ENCODE measurements around the gene SCN3B. TPM values are rescaled to one million over a fixed set of nuclear protein-coding genes. Genes with fewer than 3 reads are reported as not detected.

Gene SCN3B
- total and polyA plus RNA-seq, 4 donors = 0.05 to 0.17 (median 0.05) TPM; not detected in 1

DNA sequence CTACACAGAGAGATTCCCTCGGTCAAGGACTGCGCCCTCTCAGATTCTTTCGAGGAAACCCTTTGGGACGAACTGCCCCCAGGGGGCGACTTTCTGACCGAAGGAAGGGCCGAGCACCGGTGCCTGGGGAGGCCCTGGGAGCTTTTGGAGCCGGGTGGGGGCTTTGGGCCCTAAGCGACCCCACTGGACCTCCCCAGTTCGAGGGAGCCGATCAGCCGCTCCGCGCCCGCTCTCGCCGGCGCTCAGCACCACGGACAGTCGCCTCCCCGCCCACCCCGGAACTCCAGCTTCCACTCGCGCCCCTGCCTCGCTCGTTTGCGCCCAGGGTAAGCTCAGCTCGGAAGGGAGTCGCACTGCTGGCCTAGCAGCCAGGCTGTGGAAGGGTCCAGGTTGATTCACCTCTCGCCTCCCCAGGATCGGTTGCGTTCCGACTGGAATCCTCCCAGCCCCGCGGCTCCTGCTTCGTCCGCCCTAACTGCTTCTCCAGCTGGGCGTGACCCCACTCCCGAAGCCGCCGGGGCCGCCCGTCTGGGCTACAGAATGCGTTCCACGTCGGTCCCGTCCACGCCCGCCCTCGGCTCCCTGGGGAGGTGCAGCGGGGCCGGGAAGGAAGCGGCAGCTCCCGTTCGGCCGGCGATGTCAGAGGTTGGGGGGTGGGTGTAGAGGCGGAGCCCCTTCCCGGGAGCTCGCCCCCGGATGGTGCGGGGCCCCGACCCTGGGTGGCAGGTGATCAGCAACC is 428 bp downstream of the SCN3B start:
- Histone ChIP-seq H3K9ac (ENCODE audit: low read depth in 1 of 2, low read length in 2 of 2) (no peak overlapping the region), H3K4me1 (ENCODE audit: control insufficient read depth in 4 of 4, insufficient read depth in 4 of 4, low read length in 3 of 4) (peaks cover 9 to 14% (median 11%) of the 10 kb centered on the region in 4 donors), H3K27me3 (ENCODE audit: control insufficient read depth in 4 of 4, insufficient read depth in 4 of 4, low read length in 3 of 4) (peaks cover 0 to 12% (median 8%) of the 10 kb centered on the region in 4 donors), H3K27ac (ENCODE audit: low read depth in 1 of 2, low read length in 2 of 2) (no peak overlapping the region), H3K36me3 (ENCODE audit: control insufficient read depth in 4 of 4, insufficient read depth in 3 of 4, low read depth in 1 of 4, low read length in 3 of 4) (no peaks in the 10 kb centered on the region), H3K9me3 (ENCODE audit: control insufficient read depth in 4 of 4, low read length in 3 of 4) (peaks cover 0 to 5% (median 0%) of the 10 kb centered on the region in 4 donors), H3K4me3 (ENCODE audit: low read depth in 1 of 3, low read length in 3 of 3) (peak overlapping the region in 2 of 3 donors; percentile 4 to 56)
- WGBS = 2% methylated on average over 64 of the region's 64 CpGs
- TF ChIP-seq TAF1 (conservative IDR thresholded peaks at IDR 0.05) (no peak), YY1 (IDR thresholded peaks at IDR 0.05) (no peak)
- TF ChIP-seq, protein P1, sequence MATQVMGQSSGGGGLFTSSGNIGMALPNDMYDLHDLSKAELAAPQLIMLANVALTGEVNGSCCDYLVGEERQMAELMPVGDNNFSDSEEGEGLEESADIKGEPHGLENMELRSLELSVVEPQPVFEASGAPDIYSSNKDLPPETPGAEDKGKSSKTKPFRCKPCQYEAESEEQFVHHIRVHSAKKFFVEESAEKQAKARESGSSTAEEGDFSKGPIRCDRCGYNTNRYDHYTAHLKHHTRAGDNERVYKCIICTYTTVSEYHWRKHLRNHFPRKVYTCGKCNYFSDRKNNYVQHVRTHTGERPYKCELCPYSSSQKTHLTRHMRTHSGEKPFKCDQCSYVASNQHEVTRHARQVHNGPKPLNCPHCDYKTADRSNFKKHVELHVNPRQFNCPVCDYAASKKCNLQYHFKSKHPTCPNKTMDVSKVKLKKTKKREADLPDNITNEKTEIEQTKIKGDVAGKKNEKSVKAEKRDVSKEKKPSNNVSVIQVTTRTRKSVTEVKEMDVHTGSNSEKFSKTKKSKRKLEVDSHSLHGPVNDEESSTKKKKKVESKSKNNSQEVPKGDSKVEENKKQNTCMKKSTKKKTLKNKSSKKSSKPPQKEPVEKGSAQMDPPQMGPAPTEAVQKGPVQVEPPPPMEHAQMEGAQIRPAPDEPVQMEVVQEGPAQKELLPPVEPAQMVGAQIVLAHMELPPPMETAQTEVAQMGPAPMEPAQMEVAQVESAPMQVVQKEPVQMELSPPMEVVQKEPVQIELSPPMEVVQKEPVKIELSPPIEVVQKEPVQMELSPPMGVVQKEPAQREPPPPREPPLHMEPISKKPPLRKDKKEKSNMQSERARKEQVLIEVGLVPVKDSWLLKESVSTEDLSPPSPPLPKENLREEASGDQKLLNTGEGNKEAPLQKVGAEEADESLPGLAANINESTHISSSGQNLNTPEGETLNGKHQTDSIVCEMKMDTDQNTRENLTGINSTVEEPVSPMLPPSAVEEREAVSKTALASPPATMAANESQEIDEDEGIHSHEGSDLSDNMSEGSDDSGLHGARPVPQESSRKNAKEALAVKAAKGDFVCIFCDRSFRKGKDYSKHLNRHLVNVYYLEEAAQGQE (IDR thresholded peaks at IDR 0.05) = peak; percentile 97
- DNase-seq (ENCODE audit: low spot score) = peak; percentile 45

DNA sequence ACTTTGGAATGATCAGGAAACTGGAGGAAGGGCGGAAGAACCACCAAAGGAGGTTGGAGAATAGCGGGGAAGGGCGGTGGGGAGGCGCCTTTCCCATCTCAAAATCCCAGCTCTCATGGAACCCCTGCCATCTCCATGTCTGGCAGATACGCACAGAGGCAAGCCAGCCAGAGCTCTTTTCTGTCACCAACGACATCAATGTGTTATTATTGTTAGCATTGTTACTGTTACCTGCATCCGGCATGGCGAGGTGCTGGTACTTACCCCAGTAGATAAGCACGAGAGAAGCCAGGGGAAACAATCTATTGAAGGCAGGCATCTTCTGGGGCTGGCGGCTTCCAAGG is 969 bp downstream of the SCN3B start:
- TF ChIP-seq, protein P1 (IDR thresholded peaks at IDR 0.05) = no peak
- no peak for TF ChIP-seq SP1 (IDR thresholded peaks at IDR 0.05)
- TF ChIP-seq GABPA (IDR thresholded peaks at IDR 0.05 in 1 of 2, conservative IDR thresholded peaks at IDR 0.05 in 1 of 2) = no peak
- TF ChIP-seq EGR1 (IDR thresholded peaks at IDR 0.05; ENCODE audit: low read depth in 2 of 2) = no peak
- TF ChIP-seq, protein P2, sequence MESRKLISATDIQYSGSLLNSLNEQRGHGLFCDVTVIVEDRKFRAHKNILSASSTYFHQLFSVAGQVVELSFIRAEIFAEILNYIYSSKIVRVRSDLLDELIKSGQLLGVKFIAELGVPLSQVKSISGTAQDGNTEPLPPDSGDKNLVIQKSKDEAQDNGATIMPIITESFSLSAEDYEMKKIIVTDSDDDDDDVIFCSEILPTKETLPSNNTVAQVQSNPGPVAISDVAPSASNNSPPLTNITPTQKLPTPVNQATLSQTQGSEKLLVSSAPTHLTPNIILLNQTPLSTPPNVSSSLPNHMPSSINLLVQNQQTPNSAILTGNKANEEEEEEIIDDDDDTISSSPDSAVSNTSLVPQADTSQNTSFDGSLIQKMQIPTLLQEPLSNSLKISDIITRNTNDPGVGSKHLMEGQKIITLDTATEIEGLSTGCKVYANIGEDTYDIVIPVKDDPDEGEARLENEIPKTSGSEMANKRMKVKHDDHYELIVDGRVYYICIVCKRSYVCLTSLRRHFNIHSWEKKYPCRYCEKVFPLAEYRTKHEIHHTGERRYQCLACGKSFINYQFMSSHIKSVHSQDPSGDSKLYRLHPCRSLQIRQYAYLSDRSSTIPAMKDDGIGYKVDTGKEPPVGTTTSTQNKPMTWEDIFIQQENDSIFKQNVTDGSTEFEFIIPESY (IDR thresholded peaks at IDR 0.05) = no peak
- TF ChIP-seq RXRA (IDR thresholded peaks at IDR 0.05) = no peak
- no peak for TF ChIP-seq FOXA1 (IDR thresholded peaks at IDR 0.05)
- TF ChIP-seq HNF4A (conservative IDR thresholded peaks at IDR 0.05) = no peak
- TF ChIP-seq, protein P3, sequence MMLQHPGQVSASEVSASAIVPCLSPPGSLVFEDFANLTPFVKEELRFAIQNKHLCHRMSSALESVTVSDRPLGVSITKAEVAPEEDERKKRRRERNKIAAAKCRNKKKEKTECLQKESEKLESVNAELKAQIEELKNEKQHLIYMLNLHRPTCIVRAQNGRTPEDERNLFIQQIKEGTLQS (IDR thresholded peaks at IDR 0.05) = no peak
- no peak for TF ChIP-seq YY1 (IDR thresholded peaks at IDR 0.05)
- no peak for TF ChIP-seq RAD21 (IDR thresholded peaks at IDR 0.05)
- no peak for TF ChIP-seq TAF1 (conservative IDR thresholded peaks at IDR 0.05)
- no peak for TF ChIP-seq FOXA2 (IDR thresholded peaks at IDR 0.05)
- TF ChIP-seq, protein P4, sequence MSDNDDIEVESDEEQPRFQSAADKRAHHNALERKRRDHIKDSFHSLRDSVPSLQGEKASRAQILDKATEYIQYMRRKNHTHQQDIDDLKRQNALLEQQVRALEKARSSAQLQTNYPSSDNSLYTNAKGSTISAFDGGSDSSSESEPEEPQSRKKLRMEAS (IDR thresholded peaks at IDR 0.05) = no peak
- H3K27me3 ChIP-seq (ENCODE audit: control insufficient read depth in 4 of 4, insufficient read depth in 4 of 4, low read length in 3 of 4) = peaks cover 2 to 12% (median 8%) of the 10 kb centered on the region in 4 donors
- H3K4me3 ChIP-seq (ENCODE audit: low read depth in 1 of 3, low read length in 3 of 3) = no peak overlapping the region
- H3K36me3 ChIP-seq (ENCODE audit: control insufficient read depth in 4 of 4, insufficient read depth in 3 of 4, low read depth in 1 of 4, low read length in 3 of 4) = no peaks in the 10 kb centered on the region
- 15% methylated on average over 10 of the region's 10 CpGs for WGBS
- peaks cover 0 to 5% (median 0%) of the 10 kb centered on the region in 4 donors for H3K9me3 ChIP-seq (ENCODE audit: control insufficient read depth in 4 of 4, low read length in 3 of 4)
- no peak for DNase-seq (ENCODE audit: low spot score)
- peaks cover 9 to 14% (median 11%) of the 10 kb centered on the region in 4 donors for H3K4me1 ChIP-seq (ENCODE audit: control insufficient read depth in 4 of 4, insufficient read depth in 4 of 4, low read length in 3 of 4)
- no peak overlapping the region for H3K9ac ChIP-seq (ENCODE audit: low read depth in 1 of 2, low read length in 2 of 2)
- no peak overlapping the region for H3K27ac ChIP-seq (ENCODE audit: low read depth in 1 of 2, low read length in 2 of 2)

All from liver (tissue), 9 donors.